ENCODE data around the gene MGAT5. TPM values are rescaled to one million over a fixed set of nuclear protein-coding genes. Genes with fewer than 3 reads are reported as not detected.

The MGAT5 gene
- total RNA-seq, 2 donors from 2014 or later = 61.7 to 63.2 TPM

DNA sequence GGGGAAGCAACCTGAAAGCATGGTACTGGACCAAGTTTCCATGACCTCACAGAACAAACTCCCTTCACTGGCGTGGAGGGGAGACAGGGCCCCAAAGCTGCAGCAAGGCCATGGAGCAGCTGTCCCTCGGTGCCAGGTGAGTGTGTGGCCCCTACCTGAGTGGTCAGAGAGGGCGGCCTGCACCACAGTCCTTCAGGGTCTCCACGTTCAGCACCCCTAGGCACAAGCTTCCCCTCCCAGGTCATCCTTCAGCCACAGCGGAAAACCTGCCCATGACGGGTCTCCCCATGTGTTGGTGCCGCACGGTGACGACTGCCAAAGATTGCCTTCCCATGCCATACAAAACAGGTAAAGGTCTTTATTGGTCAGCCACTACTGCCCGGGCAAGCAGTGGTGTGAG, 201.6 kb downstream of the MGAT5 start:
- H3K4me1 ChIP-seq = no peaks in the 10 kb centered on the region
- H3K9ac ChIP-seq (ENCODE audit: low read depth in 2 of 2, low read length in 2 of 2) = no peak overlapping the region
- no peak overlapping the region for H3K27ac ChIP-seq
- H3K27me3 ChIP-seq = no peaks in the 10 kb centered on the region
- no peaks in the 10 kb centered on the region for H3K9me3 ChIP-seq
- intact Hi-C loops (cut with DNase I) = loop anchor here (10.0 kb wide), 1 partner anchor 459 kb away; the partner anchor contains the start of gene CCNT2
- no peak for DNase-seq
- H3K36me3 ChIP-seq = no peaks in the 10 kb centered on the region
- TF ChIP-seq, protein P1, sequence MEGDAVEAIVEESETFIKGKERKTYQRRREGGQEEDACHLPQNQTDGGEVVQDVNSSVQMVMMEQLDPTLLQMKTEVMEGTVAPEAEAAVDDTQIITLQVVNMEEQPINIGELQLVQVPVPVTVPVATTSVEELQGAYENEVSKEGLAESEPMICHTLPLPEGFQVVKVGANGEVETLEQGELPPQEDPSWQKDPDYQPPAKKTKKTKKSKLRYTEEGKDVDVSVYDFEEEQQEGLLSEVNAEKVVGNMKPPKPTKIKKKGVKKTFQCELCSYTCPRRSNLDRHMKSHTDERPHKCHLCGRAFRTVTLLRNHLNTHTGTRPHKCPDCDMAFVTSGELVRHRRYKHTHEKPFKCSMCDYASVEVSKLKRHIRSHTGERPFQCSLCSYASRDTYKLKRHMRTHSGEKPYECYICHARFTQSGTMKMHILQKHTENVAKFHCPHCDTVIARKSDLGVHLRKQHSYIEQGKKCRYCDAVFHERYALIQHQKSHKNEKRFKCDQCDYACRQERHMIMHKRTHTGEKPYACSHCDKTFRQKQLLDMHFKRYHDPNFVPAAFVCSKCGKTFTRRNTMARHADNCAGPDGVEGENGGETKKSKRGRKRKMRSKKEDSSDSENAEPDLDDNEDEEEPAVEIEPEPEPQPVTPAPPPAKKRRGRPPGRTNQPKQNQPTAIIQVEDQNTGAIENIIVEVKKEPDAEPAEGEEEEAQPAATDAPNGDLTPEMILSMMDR (IDR thresholded peaks at IDR 0.05) = no peak
- H3K4me3 ChIP-seq = no peak overlapping the region

DNA sequence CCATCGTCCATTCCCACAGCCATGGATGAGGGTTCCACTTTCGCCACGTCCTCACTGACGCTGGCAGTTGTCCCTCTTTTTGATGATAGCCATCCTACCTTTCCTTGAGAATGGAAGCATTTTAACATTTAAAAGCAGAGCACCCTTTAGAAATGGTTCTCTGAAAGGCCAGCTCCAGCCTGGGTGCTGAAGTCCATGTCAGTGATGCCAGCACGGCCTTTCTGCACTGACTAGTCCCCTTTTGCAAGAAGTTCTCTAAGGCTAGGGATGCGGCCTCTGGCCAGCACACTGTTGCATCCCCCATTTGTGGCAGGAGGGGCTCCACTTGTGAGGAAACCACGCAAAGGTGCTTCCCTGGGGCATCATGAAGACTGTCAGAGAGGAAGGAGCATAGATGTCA, 203.5 kb downstream of the MGAT5 start:
- intact Hi-C loops (cut with DNase I) = loop anchor here (10.0 kb wide), 1 partner anchor 457 kb away; the partner anchor contains the start of gene CCNT2

DNA sequence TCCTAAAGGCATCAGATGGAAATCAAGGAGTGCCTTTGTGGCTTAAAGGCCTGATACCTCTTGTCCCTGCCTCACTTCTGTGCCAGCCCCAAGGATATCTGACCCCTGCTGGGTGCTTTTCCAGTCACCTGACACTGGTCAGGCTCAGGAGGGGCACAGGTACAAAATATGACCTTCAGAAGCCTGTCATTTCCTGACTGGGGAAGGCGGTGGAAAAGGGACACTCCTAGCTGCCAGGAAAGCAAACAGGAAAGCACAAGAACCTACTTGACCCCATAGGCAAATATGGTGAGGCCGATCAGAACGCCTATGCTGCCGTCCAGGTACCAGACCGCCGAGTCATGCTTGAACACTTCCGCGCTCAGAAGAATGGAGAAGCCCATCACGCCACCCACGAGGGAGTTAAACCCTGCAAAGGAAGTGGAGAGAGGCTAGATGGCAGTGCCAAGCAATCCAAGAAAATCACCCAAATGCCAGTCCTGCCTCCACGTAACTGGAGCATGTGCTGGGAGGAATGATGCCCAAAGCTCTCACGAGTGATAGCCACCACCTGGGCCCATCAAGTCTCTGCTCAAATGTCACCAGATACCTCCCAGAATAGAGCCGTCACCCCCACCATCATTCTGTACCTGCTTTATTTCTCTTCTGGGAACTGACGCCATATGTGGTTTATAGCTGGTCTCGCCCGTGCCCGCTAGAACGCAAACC, 204.0 kb downstream of the MGAT5 start:
- TF ChIP-seq, protein P1 (IDR thresholded peaks at IDR 0.05) = no peak
- Histone ChIP-seq H3K9ac (ENCODE audit: low read depth in 2 of 2, low read length in 2 of 2) (no peak overlapping the region), H3K9me3 (no peaks in the 10 kb centered on the region), H3K4me3 (no peak overlapping the region), H3K27ac (no peak overlapping the region), H3K36me3 (no peaks in the 10 kb centered on the region), H3K4me1 (no peaks in the 10 kb centered on the region), H3K27me3 (no peaks in the 10 kb centered on the region)
- intact Hi-C loops (cut with DNase I) = loop anchor here (10.0 kb wide), 1 partner anchor 457 kb away; the partner anchor contains the start of gene CCNT2
- no peak for DNase-seq

More for the DNA sequence above, 203.5 kb downstream of the MGAT5 start:
- Histone ChIP-seq H3K9ac (ENCODE audit: low read depth in 2 of 2, low read length in 2 of 2) (no peak overlapping the region), H3K4me1 (no peaks in the 10 kb centered on the region), H3K27me3 (no peaks in the 10 kb centered on the region), H3K9me3 (no peaks in the 10 kb centered on the region), H3K27ac (no peak overlapping the region), H3K36me3 (no peaks in the 10 kb centered on the region), H3K4me3 (no peak overlapping the region)
- no peak for DNase-seq
- TF ChIP-seq, protein P1 (IDR thresholded peaks at IDR 0.05) = no peak

DNA sequence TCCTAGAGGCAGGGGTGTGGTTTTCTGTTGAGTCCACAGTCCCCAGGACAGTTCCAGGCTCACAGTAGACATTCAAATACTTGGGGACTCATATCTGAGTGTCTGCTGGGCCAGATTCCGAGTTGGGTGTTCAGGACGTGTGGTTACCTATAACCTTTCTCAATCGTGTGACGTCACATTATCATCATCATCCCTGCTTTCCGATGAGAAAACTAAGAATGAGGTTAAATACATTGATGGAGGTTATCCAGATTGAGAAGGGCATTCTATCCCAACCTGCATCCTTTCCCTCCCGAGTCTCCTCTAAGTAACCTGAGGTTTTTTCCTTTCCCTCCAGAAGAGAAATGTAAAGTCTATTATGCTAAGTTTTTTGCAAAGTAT, 204.6 kb downstream of the MGAT5 start:
- Histone ChIP-seq H3K27ac (no peak overlapping the region), H3K9me3 (no peaks in the 10 kb centered on the region), H3K9ac (ENCODE audit: low read depth in 2 of 2, low read length in 2 of 2) (no peak overlapping the region), H3K27me3 (no peaks in the 10 kb centered on the region), H3K36me3 (no peaks in the 10 kb centered on the region), H3K4me3 (no peak overlapping the region), H3K4me1 (no peaks in the 10 kb centered on the region)
- TF ChIP-seq, protein P1 (IDR thresholded peaks at IDR 0.05) = no peak
- no peak for DNase-seq
- intact Hi-C loops (cut with DNase I) = loop anchor here (10.0 kb wide), 1 partner anchor 456 kb away; the partner anchor contains the start of gene CCNT2

DNA sequence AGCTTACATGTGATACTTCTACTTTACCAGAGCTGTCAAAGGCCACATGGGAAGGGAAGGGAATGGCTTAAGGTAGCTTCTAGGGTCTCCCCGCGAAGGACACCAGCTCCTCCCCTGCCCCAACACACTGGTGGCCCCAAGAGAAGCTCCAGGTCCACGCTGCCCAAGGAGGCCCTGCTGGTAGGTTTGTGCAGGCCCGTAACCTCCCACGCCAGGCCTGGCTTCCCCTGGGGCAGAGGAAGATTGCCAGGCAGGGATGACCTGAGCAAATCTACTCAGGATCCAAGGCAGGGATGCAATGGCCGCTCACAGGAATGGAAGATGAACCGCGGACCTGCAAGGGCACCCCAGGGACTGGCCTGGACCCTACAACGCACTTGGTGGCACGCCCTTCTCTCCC, 205.1 kb downstream of the MGAT5 start:
- Histone ChIP-seq H3K27ac (no peak overlapping the region), H3K4me3 (no peak overlapping the region), H3K4me1 (no peaks in the 10 kb centered on the region), H3K9me3 (no peaks in the 10 kb centered on the region), H3K27me3 (no peaks in the 10 kb centered on the region), H3K36me3 (no peaks in the 10 kb centered on the region), H3K9ac (ENCODE audit: low read depth in 2 of 2, low read length in 2 of 2) (no peak overlapping the region)
- intact Hi-C loops (cut with DNase I) = loop anchor here (10.0 kb wide), 1 partner anchor 456 kb away; the partner anchor contains the start of gene CCNT2
- TF ChIP-seq, protein P1 (IDR thresholded peaks at IDR 0.05) = no peak
- DNase-seq = no peak
